Stomach (tissue), 4 donors: ENCODE data around the gene CMTM2.
"Not testable (repeated sequence)": the region's sequence is repeated elsewhere in the genome, so short reads cannot be mapped to it uniquely, and the experiment has no call there.

Experiments
- POLR2A ChIP-seq, 4 donors: fragments of 450-650 bp; IDR thresholded peaks; one replicate each; pipeline ENCODE4 v1.6.1; 2016; ENCODE audit warnings: antibody characterized with exemption in 4 of 4, control low read depth in 2 of 4, mild to moderate bottlenecking in 1 of 4, moderate library complexity in 1 of 4
- TF ChIP-seq, protein P1 (sequence below), 7 experiments: fragments of 450-650 bp in 4 of 7; fragments of 200-600 bp in 3 of 7; sonication (generic) in 3 of 7; IDR thresholded peaks; one replicate each; pipeline ENCODE4 v1.5.1; 2016 to 2019; ENCODE audit warnings: antibody characterized with exemption in 7 of 7, control low read depth in 2 of 7, mild to moderate bottlenecking in 1 of 7

DNA sequence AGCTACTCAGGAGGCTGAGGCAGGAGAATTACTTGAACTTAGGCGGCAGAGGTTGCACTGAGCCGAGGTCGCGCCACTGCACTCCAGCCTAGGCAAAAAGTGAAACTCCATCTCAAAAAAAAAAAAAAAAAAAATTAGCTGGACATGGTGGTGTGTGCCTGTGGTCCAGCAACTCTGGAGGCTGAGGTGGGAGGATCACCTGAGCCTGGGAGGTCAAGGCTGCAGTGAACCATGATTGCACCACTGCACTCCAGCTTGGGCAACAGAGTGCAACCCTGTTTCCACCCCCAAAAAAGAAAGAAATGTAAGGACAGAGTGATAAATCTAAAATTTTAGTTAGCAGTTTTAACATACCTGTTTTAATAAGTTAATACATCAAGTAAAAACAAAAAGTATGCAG lies 17.3 kb downstream of the CMTM2 start:
- TF ChIP-seq, protein P1, sequence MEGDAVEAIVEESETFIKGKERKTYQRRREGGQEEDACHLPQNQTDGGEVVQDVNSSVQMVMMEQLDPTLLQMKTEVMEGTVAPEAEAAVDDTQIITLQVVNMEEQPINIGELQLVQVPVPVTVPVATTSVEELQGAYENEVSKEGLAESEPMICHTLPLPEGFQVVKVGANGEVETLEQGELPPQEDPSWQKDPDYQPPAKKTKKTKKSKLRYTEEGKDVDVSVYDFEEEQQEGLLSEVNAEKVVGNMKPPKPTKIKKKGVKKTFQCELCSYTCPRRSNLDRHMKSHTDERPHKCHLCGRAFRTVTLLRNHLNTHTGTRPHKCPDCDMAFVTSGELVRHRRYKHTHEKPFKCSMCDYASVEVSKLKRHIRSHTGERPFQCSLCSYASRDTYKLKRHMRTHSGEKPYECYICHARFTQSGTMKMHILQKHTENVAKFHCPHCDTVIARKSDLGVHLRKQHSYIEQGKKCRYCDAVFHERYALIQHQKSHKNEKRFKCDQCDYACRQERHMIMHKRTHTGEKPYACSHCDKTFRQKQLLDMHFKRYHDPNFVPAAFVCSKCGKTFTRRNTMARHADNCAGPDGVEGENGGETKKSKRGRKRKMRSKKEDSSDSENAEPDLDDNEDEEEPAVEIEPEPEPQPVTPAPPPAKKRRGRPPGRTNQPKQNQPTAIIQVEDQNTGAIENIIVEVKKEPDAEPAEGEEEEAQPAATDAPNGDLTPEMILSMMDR (IDR thresholded peaks at IDR 0.05), result not testable (repeated sequence)
- not testable (repeated sequence) for TF ChIP-seq POLR2A (IDR thresholded peaks at IDR 0.05)
